ENCODE measurements around the gene CDKAL1.
"Not testable (repeated sequence)": the region's sequence is repeated elsewhere in the genome, so short reads cannot be mapped to it uniquely, and the experiment has no call there.

The CDKAL1 gene

GRCh38 chr6:20608905-20609304, 74.6 kb downstream of the CDKAL1 start:
- no peak for TF ChIP-seq EZH2 (IDR thresholded peaks at IDR 0.05; ENCODE audit: borderline replicate concordance, low read depth, low read length, severe bottlenecking)
- TF ChIP-seq, protein P1, sequence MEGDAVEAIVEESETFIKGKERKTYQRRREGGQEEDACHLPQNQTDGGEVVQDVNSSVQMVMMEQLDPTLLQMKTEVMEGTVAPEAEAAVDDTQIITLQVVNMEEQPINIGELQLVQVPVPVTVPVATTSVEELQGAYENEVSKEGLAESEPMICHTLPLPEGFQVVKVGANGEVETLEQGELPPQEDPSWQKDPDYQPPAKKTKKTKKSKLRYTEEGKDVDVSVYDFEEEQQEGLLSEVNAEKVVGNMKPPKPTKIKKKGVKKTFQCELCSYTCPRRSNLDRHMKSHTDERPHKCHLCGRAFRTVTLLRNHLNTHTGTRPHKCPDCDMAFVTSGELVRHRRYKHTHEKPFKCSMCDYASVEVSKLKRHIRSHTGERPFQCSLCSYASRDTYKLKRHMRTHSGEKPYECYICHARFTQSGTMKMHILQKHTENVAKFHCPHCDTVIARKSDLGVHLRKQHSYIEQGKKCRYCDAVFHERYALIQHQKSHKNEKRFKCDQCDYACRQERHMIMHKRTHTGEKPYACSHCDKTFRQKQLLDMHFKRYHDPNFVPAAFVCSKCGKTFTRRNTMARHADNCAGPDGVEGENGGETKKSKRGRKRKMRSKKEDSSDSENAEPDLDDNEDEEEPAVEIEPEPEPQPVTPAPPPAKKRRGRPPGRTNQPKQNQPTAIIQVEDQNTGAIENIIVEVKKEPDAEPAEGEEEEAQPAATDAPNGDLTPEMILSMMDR (IDR thresholded peaks at IDR 0.05; ENCODE audit: borderline replicate concordance, extremely low read depth, low read length, poor library complexity, severe bottlenecking): no peak
- Histone ChIP-seq H3K4me1 (ENCODE audit: insufficient read depth, low read length) (peaks cover 7% of the 10 kb centered on the region), H2AFZ (ENCODE audit: low read depth, low read length) (no peak overlapping the region), H3K27me3 (ENCODE audit: insufficient read depth, low read length, poor library complexity) (no peaks in the 10 kb centered on the region), H3K27ac (ENCODE audit: low read length) (no peak overlapping the region), H3K4me3 (ENCODE audit: low read depth in 1 of 2, low read length in 2 of 2) (no peak overlapping the region), H3K36me3 (ENCODE audit: insufficient read depth, low read length) (no peaks in the 10 kb centered on the region), H3K79me2 (ENCODE audit: insufficient read depth, low read length) (peaks cover 13% of the 10 kb centered on the region), H3K9ac (ENCODE audit: low read depth, low read length) (no peak overlapping the region), H3K4me2 (ENCODE audit: insufficient read depth, low read length) (no peak overlapping the region), H3K9me3 (ENCODE audit: insufficient read depth, low read length, severe bottlenecking) (no peaks in the 10 kb centered on the region), H4K20me1 (ENCODE audit: insufficient read depth, low read length) (0 out of 2 replicates have a peak, but pooled peaks cover 3% of the 10 kb centered on the region)
- ATAC-seq (ENCODE audit: insufficient read depth, low read depth): no peak
- no peak for DNase-seq

GRCh38 chr6:20609924-20610323, 75.7 kb downstream of the CDKAL1 start:
- not testable (repeated sequence) for H3K27me3 ChIP-seq (ENCODE audit: insufficient read depth, low read length, poor library complexity); H4K20me1 ChIP-seq (ENCODE audit: insufficient read depth, low read length); H3K9ac ChIP-seq (ENCODE audit: low read depth, low read length); H3K4me2 ChIP-seq (ENCODE audit: insufficient read depth, low read length); DNase-seq; H3K9me3 ChIP-seq (ENCODE audit: insufficient read depth, low read length, severe bottlenecking); H2AFZ ChIP-seq (ENCODE audit: low read depth, low read length); H3K27ac ChIP-seq (ENCODE audit: low read length); H3K4me3 ChIP-seq (ENCODE audit: low read depth in 1 of 2, low read length in 2 of 2); ATAC-seq (ENCODE audit: insufficient read depth, low read depth); H3K36me3 ChIP-seq (ENCODE audit: insufficient read depth, low read length); H3K4me1 ChIP-seq (ENCODE audit: insufficient read depth, low read length)
- H3K79me2 ChIP-seq (ENCODE audit: insufficient read depth, low read length): peaks cover 15% of the 10 kb centered on the region

DNA sequence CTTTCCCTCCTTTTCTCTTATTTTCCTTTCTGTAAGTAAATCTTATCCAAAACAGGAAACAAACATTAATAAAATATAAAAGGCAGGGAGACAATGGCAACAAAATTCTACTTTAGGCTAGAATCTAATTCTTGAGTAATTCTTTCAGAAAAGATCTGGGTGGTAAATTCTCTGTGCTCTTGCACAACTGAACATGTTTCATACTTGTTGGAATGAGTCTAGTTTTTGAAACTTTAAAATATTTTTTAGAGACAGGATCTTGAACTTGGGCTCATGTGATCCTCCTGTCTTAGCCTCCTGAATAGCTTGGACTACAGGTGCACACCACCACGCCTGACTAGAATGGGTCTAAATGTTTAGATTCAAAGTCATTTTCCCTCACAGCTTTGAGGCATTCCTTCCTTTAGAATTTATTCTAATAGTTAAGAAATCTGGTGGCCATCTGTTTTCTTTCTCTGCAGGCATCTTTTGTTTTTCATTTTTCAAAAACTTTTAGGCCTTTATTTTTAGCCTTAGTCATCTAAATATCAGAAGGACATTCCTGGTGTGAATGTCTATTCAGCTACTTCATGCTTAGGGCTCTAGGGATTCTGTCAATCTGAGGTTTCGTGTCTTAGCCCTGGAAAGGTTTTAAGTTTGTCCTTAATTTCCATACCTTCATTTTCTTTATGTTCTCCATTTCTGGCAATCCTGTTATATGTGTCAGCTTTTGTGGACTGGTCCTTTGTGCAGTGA, 76.5 kb downstream of the CDKAL1 start:
- Histone ChIP-seq H3K9me3 (ENCODE audit: insufficient read depth, low read length, severe bottlenecking) (no peaks in the 10 kb centered on the region), H4K20me1 (ENCODE audit: insufficient read depth, low read length) (no peaks in the 10 kb centered on the region), H3K36me3 (ENCODE audit: insufficient read depth, low read length) (no peaks in the 10 kb centered on the region), H3K27me3 (ENCODE audit: insufficient read depth, low read length, poor library complexity) (no peaks in the 10 kb centered on the region), H3K27ac (ENCODE audit: low read length) (no peak overlapping the region), H3K4me2 (ENCODE audit: insufficient read depth, low read length) (no peak overlapping the region), H3K79me2 (ENCODE audit: insufficient read depth, low read length) (peaks cover 15% of the 10 kb centered on the region), H3K9ac (ENCODE audit: low read depth, low read length) (no peak overlapping the region), H3K4me1 (ENCODE audit: insufficient read depth, low read length) (peaks cover 7% of the 10 kb centered on the region), H3K4me3 (ENCODE audit: low read depth in 1 of 2, low read length in 2 of 2) (no peak overlapping the region), H2AFZ (ENCODE audit: low read depth, low read length) (no peak overlapping the region)
- TF ChIP-seq, protein P1 (IDR thresholded peaks at IDR 0.05; ENCODE audit: borderline replicate concordance, extremely low read depth, low read length, poor library complexity, severe bottlenecking): no peak
- TF ChIP-seq EZH2 (IDR thresholded peaks at IDR 0.05; ENCODE audit: borderline replicate concordance, low read depth, low read length, severe bottlenecking): no peak
- DNase-seq (no peak), ATAC-seq (ENCODE audit: insufficient read depth, low read depth) (no peak)

DNA sequence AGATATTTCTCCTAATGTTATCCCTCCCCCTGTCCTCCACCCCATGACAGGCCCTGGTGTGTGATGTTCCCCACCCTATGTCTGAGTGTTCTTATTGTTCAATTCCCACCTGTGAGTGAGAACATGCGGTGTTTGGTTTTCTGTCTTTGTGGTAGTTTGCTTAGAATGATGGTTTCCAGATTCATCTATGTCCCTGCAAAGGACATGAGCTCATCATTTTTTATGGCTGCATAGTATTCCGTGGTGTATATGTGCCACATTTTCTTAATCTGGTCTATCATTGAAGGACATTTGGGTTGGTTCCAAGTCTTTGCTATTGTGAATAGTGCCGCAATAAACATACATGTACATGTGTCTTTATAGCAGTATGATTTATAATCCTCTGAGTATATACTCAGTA, 83.3 kb downstream of the CDKAL1 start:
- ATAC-seq (ENCODE audit: insufficient read depth, low read depth); H4K20me1 ChIP-seq (ENCODE audit: insufficient read depth, low read length); H3K9ac ChIP-seq (ENCODE audit: low read depth, low read length); H2AFZ ChIP-seq (ENCODE audit: low read depth, low read length); H3K4me3 ChIP-seq (ENCODE audit: low read depth in 1 of 2, low read length in 2 of 2); H3K4me2 ChIP-seq (ENCODE audit: insufficient read depth, low read length); DNase-seq; H3K27me3 ChIP-seq (ENCODE audit: insufficient read depth, low read length, poor library complexity); H3K36me3 ChIP-seq (ENCODE audit: insufficient read depth, low read length); H3K9me3 ChIP-seq (ENCODE audit: insufficient read depth, low read length, severe bottlenecking): not testable (repeated sequence)
- H3K4me1 ChIP-seq (ENCODE audit: insufficient read depth, low read length): peaks cover 22% of the 10 kb centered on the region
- peaks cover 11% of the 10 kb centered on the region; the same call in 1 of the 2 replicates for H3K79me2 ChIP-seq (ENCODE audit: insufficient read depth, low read length)
- H3K27ac ChIP-seq (ENCODE audit: low read length): peak overlapping the region; percentile 17; the same call in 1 of the 2 replicates

Data from DND-41 (cell line).